ENCODE measurements around the gene NCEH1.

DNA sequence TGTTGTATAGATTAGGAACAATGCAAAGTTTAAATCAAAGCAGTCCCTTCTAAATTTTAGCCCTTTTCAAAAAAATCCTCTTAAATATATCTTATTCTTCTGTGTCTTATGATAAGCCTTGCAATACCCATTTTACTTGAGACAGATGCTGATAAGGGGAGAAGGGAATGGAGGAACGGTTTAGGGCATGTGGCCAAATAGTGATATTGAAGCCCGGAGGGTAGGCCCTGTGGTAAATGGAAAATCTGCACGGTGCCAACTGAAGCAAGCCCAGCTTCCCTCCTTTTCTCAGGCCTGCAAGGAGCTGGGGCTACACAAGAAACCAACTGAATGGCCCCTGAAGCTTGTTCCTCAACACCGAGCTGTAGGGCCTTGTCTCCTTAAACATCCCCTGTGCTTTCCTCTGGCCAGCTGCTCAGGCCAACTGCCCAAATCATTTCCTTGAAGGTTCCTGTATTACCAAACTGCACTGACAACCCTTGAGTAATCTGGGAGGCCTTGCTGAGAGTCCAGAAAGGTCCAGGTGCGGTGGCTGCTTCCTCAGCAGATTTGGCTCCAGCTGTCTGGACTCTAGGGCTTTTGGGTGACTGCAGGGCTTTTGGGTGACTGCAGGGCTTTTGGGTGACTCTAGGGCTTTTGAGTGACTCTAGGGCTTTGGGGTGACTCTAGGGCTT, 67.2 kb downstream of the NCEH1 start:
- TF ChIP-seq, protein P1, sequence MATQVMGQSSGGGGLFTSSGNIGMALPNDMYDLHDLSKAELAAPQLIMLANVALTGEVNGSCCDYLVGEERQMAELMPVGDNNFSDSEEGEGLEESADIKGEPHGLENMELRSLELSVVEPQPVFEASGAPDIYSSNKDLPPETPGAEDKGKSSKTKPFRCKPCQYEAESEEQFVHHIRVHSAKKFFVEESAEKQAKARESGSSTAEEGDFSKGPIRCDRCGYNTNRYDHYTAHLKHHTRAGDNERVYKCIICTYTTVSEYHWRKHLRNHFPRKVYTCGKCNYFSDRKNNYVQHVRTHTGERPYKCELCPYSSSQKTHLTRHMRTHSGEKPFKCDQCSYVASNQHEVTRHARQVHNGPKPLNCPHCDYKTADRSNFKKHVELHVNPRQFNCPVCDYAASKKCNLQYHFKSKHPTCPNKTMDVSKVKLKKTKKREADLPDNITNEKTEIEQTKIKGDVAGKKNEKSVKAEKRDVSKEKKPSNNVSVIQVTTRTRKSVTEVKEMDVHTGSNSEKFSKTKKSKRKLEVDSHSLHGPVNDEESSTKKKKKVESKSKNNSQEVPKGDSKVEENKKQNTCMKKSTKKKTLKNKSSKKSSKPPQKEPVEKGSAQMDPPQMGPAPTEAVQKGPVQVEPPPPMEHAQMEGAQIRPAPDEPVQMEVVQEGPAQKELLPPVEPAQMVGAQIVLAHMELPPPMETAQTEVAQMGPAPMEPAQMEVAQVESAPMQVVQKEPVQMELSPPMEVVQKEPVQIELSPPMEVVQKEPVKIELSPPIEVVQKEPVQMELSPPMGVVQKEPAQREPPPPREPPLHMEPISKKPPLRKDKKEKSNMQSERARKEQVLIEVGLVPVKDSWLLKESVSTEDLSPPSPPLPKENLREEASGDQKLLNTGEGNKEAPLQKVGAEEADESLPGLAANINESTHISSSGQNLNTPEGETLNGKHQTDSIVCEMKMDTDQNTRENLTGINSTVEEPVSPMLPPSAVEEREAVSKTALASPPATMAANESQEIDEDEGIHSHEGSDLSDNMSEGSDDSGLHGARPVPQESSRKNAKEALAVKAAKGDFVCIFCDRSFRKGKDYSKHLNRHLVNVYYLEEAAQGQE (IDR thresholded peaks at IDR 0.05; ENCODE audit: insufficient read depth in 1 of 2, low read depth in 2 of 2, low read length in 1 of 2) = no peak
- TF ChIP-seq CTCF (IDR thresholded peaks at IDR 0.05) = no peak
